OCI-LY1 (cell line): Measurements from ENCODE around the gene KRTAP5-3.

Experiments used
- CTCF ChIP-seq: fragments of 200-600 bp; sonication (generic), shearing (Covaris generic); IDR thresholded peaks from 2 replicates; pipeline ENCODE4 v1.5.1; 2017; ENCODE audit warnings: mild to moderate bottlenecking, antibody characterized with exemption, low read length, moderate library complexity, mixed read lengths
- EZH2 ChIP-seq: fragments of 200-600 bp; sonication (generic), shearing (Covaris generic); IDR thresholded peaks from 2 replicates; pipeline ENCODE4 v1.8.0; 2017; ENCODE audit warnings: borderline replicate concordance, mixed run types, mild to moderate bottlenecking, antibody characterized with exemption, low read length, moderate library complexity, mixed read lengths

GRCh38 chr11:1563149-1563638 lies 45.1 kb downstream of the KRTAP5-3 start:
- TF ChIP-seq CTCF (no peak), EZH2 (no peak)
